A673 (cell line): Measurements from ENCODE around the gene NR2F2. TPM values are rescaled to one million over a fixed set of nuclear protein-coding genes. Genes with fewer than 3 reads are reported as not detected.

Source experiments
- BruUV-seq: library from RNA; stranded (reverse); fragments of 400-500 nt; replicated peaks from 2 replicates; lab custom pipeline; 2021; lab: Mats Ljungman, UMichigan
- CTCF ChIA-PET: fragments of 300-600 bp; sonication (Branson Sonifier 250); formaldehyde crosslinking; loops from one replicate; lab custom pipeline; 2022; ENCODE audit warnings: antibody characterized with exemption; lab: Charles Lee
- POLR2A ChIA-PET: fragments of 300-600 bp; sonication (Branson Sonifier 250); formaldehyde crosslinking; loops from one replicate; lab custom pipeline; 2022; ENCODE audit warnings: antibody characterized with exemption; ENCODE audit not compliant: low non-redundant PET; lab: Charles Lee
- DNase-seq: peaks from one replicate; pipeline ENCODE4 v3.0.0-alpha.2; 2015; ENCODE audit warnings: low spot score
- H3K27ac ChIP-seq: fragments of 200-600 bp; sonication (generic); 2 replicates; pipeline ENCODE4 v1.5.1; 2016; ENCODE audit warnings: mixed run types, low read depth, mild to moderate bottlenecking, mixed read lengths, antibody characterized with exemption, low read length; ENCODE audit not compliant: poor library complexity, severe bottlenecking
- H3K27me3 ChIP-seq: fragments of 200-600 bp; sonication (generic); replicated peaks from 2 replicates; pipeline ENCODE4 v1.6.1; 2017; ENCODE audit warnings: mixed run types, low read depth, mild to moderate bottlenecking, mixed read lengths, antibody characterized with exemption, low read length; ENCODE audit not compliant: insufficient read depth, poor library complexity
- H3K36me3 ChIP-seq: fragments of 200-600 bp; sonication (generic); 2 replicates; pipeline ENCODE4 v1.6.1; 2016; ENCODE audit warnings: mixed run types, mild to moderate bottlenecking, mixed read lengths, antibody characterized with exemption, low read length; ENCODE audit not compliant: insufficient read depth, poor library complexity, severe bottlenecking
- H3K4me1 ChIP-seq: fragments of 200-600 bp; sonication (generic); 2 replicates; pipeline ENCODE4 v1.6.1; 2017; ENCODE audit warnings: mixed run types, mild to moderate bottlenecking, mixed read lengths, antibody characterized with exemption, low read length; ENCODE audit not compliant: insufficient read depth, poor library complexity, severe bottlenecking
- H3K4me3 ChIP-seq: fragments of 200-600 bp; sonication (generic); 2 replicates; pipeline ENCODE4 v1.5.1; 2016; ENCODE audit warnings: low read depth, mixed run types, mild to moderate bottlenecking, mixed read lengths, low read length; ENCODE audit not compliant: poor library complexity, severe bottlenecking
- H3K9me3 ChIP-seq: fragments of 200-600 bp; sonication (generic); 2 replicates; pipeline ENCODE4 v1.6.1; 2016; ENCODE audit warnings: mixed run types, low read depth, mild to moderate bottlenecking, mixed read lengths, antibody characterized with exemption, low read length; ENCODE audit not compliant: poor library complexity, severe bottlenecking
- EZH2 ChIP-seq: fragments of 200-600 bp; sonication (generic); IDR thresholded peaks from 2 replicates; pipeline ENCODE4 v1.6.1; 2017; ENCODE audit warnings: borderline replicate concordance, low read depth, mild to moderate bottlenecking, mixed read lengths, antibody characterized with exemption, low read length; ENCODE audit not compliant: poor library complexity, severe bottlenecking
- intact Hi-C: fragments of 100-400 bp; cut with micrococcal nuclease; formaldehyde crosslinking; loops from one replicate; pipeline ENCODE4 v1.10.0; 2022; ENCODE audit not compliant: unreplicated experiment
- total RNA-seq: library from RNA; stranded (reverse); gene quantifications from 2 replicates; pipeline ENCODE4 v1.2.3, GENCODE V29; 2021
- TF ChIP-seq, protein P1 (sequence below): fragments of 300-800, 200-600 bp; sonication (generic); conservative IDR thresholded peaks from 2 replicates; pipeline ENCODE4 v1.5.1; 2017; ENCODE audit warnings: low read depth, mild to moderate bottlenecking, antibody characterized with exemption, low read length, moderate library complexity, mixed read lengths

The NR2F2 gene
- total RNA-seq, 1 experiment from 2014 or later: 106 TPM

DNA sequence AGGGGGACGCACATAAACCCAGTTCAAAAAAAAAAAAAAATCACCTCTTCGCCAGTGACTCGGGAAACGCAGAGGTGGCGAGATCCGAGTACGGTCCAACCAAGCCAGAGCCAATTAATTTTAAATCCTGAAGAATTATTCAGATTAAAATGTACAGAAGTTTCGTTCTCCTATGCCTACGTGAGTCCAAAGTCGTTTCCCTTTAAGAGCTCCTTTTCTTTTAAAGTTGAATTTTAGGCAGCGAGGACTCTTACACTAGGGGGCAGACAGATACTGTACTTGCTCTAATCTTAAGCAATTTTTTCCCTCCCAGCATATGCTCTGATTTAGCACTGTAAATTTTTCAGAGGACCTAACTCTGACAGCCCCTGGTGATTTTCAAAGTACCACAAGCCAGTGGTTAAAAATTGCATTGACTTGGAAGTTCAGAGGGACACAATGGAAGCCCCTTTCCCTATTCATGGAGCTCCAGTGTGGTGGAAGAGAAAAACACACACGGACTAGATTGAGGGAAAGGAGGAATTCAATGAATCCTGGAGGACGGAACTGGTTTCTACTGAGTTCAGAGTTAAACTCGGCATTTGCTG is 3.3 kb upstream of the NR2F2 start:
- no peak for TF ChIP-seq EZH2
- TF ChIP-seq, protein P1, sequence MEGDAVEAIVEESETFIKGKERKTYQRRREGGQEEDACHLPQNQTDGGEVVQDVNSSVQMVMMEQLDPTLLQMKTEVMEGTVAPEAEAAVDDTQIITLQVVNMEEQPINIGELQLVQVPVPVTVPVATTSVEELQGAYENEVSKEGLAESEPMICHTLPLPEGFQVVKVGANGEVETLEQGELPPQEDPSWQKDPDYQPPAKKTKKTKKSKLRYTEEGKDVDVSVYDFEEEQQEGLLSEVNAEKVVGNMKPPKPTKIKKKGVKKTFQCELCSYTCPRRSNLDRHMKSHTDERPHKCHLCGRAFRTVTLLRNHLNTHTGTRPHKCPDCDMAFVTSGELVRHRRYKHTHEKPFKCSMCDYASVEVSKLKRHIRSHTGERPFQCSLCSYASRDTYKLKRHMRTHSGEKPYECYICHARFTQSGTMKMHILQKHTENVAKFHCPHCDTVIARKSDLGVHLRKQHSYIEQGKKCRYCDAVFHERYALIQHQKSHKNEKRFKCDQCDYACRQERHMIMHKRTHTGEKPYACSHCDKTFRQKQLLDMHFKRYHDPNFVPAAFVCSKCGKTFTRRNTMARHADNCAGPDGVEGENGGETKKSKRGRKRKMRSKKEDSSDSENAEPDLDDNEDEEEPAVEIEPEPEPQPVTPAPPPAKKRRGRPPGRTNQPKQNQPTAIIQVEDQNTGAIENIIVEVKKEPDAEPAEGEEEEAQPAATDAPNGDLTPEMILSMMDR: peak; percentile 87
- BruUV-seq: no TSS peak
- H3K9me3 ChIP-seq: no peaks in the 10 kb centered on the region
- POLR2A ChIA-PET: interaction anchor here (0.6 to 0.7 kb wide), 2 partner anchors 911 to 1068 kb away, joined by 4 to 6 read pairs; no protein-coding TSS in a partner anchor
- no peaks in the 10 kb centered on the region for H3K27me3 ChIP-seq
- H3K4me1 ChIP-seq: peaks cover 42% of the 10 kb centered on the region
- H3K27ac ChIP-seq: peak overlapping the region; percentile 88
- peak; percentile 95 for DNase-seq
- intact Hi-C loops: loop anchor here (1.0 to 10.0 kb wide), 7 partner anchors 272 to 1425 kb away; no protein-coding TSS in a partner anchor
- peak overlapping the region; percentile 77 for H3K4me3 ChIP-seq
- CTCF ChIA-PET: interaction anchor here (0.6 to 1.7 kb wide), 23 partner anchors 8 to 1968 kb away, joined by 3 to 16 read pairs (median 4); no protein-coding TSS in a partner anchor
- H3K36me3 ChIP-seq: no peaks in the 10 kb centered on the region

DNA sequence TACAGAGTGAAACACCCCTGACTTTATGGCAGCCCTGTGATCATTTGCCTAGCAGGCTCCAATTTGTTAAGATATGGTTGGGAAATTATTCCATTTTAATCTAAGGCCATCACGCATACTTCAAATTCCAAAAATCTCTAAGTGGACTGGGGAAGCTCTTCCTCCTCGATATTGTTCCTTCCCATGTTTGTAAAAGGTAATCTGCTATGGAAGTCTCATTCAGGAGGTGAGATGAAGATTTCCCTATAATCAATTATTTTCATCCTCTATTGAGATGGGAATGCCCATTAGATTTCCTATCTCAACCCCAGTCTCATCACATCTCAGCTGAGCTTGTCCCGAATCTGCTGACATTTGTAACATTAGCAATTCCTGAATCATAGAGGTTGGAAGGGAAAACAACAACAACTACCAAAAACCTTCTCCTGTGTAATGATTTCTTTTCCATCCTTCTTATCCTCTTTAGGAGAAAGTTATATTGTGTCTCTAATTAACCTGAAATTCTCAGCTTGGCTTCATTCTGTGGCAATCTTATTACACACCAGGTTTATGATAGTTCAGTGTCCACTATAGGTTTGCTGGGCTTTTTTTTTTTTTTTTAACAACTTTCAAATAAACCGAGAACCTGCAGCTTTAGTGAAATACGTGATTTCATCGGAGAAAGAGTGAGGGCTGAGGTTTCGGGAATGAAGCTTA is 2.2 kb upstream of the NR2F2 start:
- Histone ChIP-seq H3K4me1 (peaks cover 32% of the 10 kb centered on the region), H3K27me3 (no peaks in the 10 kb centered on the region), H3K36me3 (peaks cover 10% of the 10 kb centered on the region), H3K4me3 (peak overlapping the region; percentile 77), H3K9me3 (no peaks in the 10 kb centered on the region), H3K27ac (peak overlapping the region; percentile 88)
- no peak for TF ChIP-seq EZH2
- TF ChIP-seq, protein P1: no peak
- intact Hi-C loops: loop anchor here (5.0 to 10.0 kb wide), 4 partner anchors 274 to 1424 kb away; no protein-coding TSS in a partner anchor
- DNase-seq: peak; percentile 6
- no TSS peak for BruUV-seq
- CTCF ChIA-PET: interaction anchor here (0.6 to 0.9 kb wide), 5 partner anchors 28 to 1069 kb away, joined by 3 to 8 read pairs (median 3); no protein-coding TSS in a partner anchor
- POLR2A ChIA-PET: no interaction called here

DNA sequence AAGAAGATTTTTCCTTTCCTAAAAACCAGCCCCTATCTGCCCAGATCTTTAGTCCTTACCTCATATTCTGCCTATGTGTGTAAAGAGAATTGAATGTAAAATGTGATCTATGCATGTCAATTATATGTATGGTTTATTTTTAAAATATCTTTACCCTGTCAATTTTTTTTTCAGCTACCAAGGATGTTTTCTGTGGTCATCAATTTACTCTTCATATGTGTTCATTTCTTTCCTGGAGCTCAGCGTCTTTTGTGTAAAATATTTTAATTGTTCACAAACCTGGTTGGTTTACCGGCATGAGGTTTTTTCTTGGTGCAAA is 1.7 kb upstream of the NR2F2 start:
- peak overlapping the region; percentile 88 for H3K27ac ChIP-seq
- H3K4me1 ChIP-seq: peaks cover 31% of the 10 kb centered on the region
- H3K36me3 ChIP-seq: peaks cover 15% of the 10 kb centered on the region
- no peaks in the 10 kb centered on the region for H3K27me3 ChIP-seq
- CTCF ChIA-PET: interaction anchor here (0.6 to 0.9 kb wide), 3 partner anchors 28 to 909 kb away, joined by 3 to 8 read pairs (median 3); no protein-coding TSS in a partner anchor
- TF ChIP-seq, protein P1: no peak
- TF ChIP-seq EZH2: no peak
- POLR2A ChIA-PET: no interaction called here
- peak overlapping the region; percentile 77 for H3K4me3 ChIP-seq
- no peak for DNase-seq
- no TSS peak for BruUV-seq
- no peaks in the 10 kb centered on the region for H3K9me3 ChIP-seq
- intact Hi-C loops: loop anchor here (5.0 to 10.0 kb wide), 4 partner anchors 274 to 1423 kb away; no protein-coding TSS in a partner anchor
